NCI-H2081 treated with DMSO at 0.1 percent for 48 hours (cell line): ENCODE measurements around the gene CAPN15.

ENCODE experiments used
- DNase-seq: peaks from one replicate; lab custom pipeline; 2025; lab: John Stamatoyannopoulos, UW

CAPN15 gene

DNA sequence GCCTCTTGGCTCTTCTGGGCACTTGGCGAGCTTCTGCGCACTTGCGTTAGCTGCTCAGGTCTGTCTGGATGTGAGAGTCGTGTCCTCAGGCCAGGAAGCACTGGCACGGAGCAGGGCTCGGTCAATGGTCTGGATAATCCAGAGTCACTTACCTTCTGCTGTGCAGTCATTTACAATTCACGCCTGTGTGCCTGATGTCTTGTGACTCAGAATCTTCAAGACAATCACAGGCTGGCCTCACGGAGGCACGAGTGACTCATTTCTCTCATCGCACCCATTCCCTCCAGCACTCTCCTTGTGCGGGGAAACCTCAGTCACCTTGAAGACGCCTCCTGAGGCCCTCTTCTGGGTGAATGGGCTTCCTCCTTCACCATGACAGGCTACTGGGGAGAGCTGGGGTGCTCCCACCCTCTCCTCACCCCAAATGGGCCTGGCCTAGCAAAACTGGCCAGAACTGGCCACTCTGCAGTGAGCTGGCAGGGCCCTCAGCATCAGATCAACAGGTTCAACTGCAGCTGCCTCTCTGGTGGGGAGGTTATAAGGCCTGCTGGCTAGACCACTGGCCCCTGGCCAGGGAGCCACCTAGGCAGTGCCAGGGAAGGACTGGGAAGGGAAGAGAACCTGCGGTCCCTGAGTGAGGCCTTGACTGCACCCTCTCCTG lies 1.9 kb upstream of the CAPN15 start:
- DNase-seq: no peak

DNA sequence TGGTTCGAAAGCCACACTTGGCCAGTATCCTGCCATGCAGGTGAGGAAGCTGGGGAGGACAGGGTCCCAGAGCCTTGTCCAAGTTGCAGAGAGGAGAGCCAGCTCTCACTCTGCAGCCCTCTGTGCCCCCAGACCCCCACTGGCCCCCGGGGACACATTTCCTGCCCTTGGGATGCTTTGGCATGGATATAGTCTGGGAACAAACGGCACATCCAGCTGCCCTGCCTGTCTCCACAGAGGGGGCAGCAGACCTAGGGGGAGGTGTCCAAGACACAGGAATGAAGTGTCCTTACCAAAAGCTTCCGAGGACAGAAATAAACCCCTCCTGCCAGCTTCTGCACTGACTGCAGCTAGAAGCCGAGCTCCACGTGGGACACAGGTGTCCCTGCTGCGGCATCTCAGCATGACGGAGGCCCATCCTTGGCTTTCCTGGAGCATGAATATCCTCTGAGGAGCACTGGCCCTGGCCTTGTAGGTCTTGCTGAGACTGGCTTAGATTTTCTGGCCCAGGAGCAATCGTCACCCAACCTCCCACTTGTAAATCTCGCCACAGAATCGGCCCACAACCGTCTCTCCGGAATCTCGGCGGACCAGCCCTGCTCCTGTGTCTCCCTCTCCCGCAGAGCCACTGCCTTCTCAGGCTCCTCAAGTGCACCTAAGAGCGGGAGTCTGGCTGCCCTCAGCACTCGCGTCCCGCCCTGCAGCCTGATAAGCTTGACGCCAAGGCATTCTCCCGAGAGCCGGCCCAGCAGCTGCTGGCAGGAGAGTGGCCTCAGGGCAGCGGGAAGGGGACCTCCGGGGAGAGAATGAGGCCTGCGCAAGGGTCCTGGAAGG lies 1.1 kb upstream of the CAPN15 start:
- no peak for DNase-seq

GRCh38 chr16:528111-529011 lies 849 bp downstream of the CAPN15 start:
- DNase-seq: no peak

- no peak for DNase-seq
These were observed 1.6 kb downstream of the CAPN15 start for GRCh38 chr16:529012-529575.

- DNase-seq: no peak
These were observed 2.8 kb downstream of the CAPN15 start for GRCh38 chr16:530111-530817.

DNA sequence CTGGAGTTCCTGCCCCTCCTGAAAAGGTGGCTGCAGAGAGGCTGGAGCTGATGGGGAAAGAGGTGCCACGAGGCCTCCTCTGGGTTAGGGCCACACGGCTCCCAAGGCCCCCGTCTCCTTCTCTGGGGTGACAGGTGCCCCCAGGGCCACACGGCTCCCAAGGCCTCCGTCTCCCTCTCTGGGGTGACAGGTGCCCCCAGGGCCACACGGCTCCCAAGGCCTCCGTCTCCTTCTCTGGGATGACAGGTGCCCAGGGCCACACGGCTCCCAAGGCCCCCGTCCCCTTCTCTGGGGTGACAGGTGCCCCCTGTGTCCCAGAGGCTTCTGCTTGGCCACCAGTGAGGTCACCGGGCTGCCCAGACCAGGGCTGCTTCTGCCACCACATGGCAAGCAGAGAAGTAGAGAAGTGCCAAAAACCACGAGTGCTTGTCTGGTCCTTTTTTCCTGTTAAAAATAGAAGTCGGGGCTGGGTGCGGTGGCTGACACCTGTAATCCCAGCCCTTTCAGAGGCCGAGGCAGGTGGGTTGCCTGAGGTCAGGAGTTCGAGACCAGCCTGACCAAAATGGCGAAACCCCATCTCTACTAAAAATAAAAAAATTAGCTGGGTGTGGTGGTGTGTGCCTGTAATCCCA lies 4.1 kb downstream of the CAPN15 start:
- DNase-seq: no peak

DNA sequence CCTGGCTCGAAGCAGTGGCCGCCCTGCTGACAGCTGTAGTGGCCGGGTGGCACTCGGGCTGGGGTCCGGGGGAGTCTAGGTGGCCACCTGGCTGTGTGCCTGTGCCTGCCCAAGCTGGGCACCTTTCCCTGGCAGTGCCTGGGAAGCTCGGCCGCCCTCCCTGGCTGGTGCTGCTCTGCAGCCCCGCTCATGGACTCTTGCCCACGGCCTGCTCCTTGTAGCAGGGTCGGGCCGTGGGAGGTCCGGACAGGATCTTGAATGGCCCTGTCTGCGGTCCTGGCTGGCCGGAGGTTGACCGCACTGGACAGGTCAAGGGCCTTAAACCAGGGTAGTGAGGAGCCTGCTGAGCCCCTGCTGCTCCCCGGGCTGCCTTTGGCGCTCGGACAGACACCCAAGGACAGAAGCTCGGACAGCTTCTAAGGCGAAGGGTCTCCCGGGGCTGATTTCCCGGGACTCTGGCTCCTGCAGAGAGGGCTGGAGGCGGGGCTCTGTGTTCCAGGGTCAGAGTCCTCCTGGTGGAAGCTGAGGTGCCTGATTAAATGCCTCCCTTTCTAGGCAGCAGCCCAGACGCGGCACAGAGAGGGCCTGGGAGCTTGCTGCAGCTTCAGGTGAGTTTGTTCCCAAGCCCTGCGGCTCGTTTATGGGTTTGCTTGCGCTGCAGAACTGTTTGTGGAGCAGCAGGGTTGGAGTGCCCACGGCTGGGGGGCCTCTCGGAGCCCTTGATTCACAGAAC lies 6.0 kb downstream of the CAPN15 start:
- no peak for DNase-seq

- DNase-seq: no peak
These were observed 6.6 kb downstream of the CAPN15 start for GRCh38 chr16:534135-534534.

DNA sequence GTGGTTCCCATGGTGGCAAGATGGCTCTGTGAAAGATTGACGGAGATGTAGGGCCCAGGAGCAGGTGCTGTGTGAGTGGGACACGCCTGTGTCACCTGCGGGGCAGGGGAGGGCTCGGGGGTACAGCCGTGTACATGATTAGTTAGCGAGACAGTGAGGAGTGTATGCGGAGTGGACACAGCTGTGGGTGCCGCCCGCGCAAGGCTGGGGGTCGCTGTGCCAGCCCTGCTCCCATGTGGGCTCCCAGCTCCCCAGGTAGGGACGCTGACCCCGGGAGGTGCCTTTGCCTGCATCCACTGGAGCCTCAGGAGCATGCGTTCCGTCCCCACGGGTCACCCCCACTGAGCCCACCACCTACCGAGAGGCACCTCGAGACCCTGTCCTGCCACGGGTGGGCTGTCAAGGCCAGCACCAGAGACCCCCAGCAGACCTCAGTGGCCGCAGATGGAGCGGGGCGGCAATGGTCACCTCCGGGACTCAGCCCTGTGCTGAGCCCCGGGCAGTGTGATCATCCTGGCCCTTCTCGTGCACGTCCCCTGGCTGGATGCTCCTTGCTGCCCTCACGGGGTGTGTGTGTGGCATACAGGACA lies 7.4 kb downstream of the CAPN15 start:
- DNase-seq: no peak

DNA sequence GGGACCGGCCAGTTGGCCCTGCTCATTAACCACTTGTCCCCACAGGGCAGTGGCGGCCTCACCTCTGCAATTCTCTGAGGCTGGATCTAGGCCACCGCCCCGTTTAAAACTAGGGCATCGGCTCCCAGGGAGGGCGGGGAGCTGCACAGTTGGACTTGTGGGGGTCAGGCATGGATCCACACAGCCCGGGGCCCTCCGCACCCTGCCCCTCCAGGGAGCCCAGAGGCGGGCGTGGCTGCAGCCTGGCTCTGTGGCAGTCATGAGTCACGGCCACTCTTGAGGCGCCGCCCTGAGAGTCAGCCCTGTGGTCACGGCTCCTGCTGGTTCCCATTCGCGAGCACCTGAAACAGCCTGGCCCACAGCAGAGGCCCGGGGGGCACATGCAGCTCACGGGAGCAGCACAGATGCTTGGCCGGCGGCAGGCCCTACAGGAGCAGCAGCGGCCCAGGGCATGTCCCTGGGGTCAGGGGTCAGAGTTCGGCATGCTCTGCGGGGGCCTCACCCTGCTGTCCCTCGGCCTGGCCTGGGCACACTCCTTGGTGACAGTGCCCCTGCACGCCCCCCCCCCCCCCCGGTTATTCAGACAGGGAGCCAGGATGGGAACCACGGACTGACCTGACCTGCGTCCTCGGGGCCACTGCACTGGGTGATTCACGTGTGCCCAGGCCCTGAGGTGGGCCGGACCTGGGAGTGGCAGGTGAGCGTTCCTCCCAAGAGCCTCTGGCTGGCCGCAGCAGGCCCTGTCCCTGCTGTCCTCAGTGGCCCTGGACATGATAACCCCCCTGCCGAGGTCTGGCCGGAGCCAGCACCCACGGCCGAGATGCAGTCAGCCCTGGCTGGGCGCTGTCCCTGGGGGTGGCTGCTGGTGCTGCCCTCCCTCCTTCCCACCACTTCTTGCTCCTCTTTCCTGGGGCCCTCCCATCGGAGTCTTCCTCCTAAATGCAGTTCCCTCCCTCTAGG lies 8.2 kb downstream of the CAPN15 start:
- DNase-seq: no peak

- DNase-seq: no peak
These were observed 9.2 kb downstream of the CAPN15 start for GRCh38 chr16:536746-537145.

- no peak for DNase-seq
These were observed 10.2 kb downstream of the CAPN15 start for GRCh38 chr16:537415-538335.

GRCh38 chr16:539901-540530 lies 12.5 kb downstream of the CAPN15 start:
- no peak for DNase-seq

DNA sequence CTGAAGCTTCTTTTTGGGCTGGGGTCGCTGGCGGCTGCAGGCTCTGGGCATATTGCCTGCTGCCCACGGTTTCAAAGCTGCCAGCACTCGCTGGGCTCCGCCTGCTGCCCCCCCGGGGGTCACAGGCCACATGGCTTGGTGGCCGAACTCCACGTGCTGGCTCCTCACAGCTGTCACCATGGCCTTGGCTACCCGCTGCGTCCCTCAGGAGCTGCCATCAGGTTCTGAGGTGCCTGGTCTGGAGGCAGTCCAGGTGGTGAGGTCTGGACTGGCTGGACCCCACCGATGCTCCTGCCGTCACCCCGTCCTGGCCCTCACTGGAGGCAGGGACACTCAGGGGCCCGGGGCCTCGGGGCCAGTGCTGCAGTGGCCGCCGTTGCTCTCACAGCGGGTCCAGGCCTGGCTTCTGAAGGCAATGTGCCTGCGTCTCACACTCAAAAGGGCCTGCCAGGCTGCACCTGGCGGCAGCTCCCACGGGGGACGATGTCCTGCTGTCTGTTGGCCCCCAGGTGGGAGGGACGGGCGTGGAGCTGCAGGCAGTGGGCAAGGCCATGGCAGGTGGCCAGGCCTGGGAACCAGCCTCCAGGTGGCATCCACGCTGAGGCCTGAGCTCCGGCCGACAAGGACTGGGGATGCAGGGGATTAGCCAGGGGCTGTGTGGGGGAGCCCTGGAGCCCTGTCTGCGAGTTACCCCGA lies 13.3 kb downstream of the CAPN15 start:
- DNase-seq: no peak

- DNase-seq: no peak
These were observed 16.0 kb downstream of the CAPN15 start for GRCh38 chr16:543301-544164.

GRCh38 chr16:544517-544916 lies 17.0 kb downstream of the CAPN15 start:
- no peak for DNase-seq
